Stimulated activated CD4-positive, alpha-beta T cell treated with anti-CD3 and anti-CD28 coated beads, Interleukin-15, amount 100 ng/mL, for 1 hour (primary cell): ENCODE data around the gene WNT11.
"Not testable (repeated sequence)": the region's sequence is repeated elsewhere in the genome, so short reads cannot be mapped to it uniquely, and the experiment has no call there.

Source experiments
- DNase-seq, 2 donors: peaks; one replicate each; pipeline ENCODE4 v3.0.0-alpha.2; 2020; ENCODE audit warnings: low read depth in 1 of 2, low spot score in 1 of 2

WNT11 gene

DNA sequence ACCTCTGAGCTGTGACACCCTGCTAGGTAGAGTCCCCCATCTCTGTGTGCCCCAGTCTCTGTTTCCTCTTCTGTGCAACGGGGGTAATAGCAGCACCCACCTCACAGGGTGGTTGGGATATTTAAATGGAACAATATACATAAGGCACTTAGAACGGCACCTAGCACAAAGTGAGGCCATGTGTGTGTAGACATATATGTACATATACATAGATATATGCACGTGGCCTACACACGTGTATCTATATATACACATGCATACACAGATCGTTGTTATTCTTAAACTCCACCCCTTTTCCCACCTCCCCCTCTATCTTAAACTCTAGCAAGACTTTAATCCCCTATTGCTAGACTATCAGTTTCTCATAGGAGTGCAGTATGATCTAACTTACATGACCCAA lies 2.4 kb downstream of the WNT11 start:
- no peak for DNase-seq

DNA sequence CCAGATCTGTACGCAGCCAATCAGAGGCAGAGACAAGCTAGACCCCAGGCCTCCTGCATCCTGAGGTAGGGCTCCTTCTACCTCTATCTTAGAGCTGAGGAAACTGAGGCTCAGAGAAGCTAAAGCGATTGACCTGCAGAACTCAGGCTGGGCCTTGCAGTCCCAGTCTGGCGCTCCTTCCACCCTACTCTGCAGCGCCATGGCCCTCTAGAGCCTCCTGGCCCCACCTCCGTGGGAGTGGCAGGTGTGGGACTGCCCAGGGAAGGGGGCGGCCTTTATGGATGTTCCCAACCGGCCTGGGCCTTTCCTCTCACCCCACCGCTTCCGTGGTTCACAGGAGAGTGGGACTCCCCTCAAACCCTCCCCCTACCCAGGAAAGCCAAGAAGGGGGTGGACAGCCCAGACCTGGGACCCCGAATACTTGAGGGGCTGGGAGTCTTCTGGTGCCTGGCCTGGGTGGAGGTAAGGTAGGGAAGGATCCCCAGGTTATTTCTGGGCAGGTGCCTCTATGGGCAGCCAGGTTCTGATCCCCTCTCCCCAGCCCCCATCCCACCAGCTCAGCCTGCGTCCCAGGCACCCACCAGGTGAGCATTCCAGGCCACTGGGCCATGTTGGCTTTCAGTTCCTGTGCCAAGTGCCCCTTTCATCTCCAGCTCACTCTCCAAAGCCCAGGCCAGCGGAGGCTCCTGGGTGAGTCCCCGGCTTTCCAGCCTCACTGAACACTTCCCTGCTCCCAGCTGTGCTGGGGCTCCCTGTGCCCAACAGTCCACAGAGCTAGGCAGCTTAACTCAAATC lies 3.0 kb downstream of the WNT11 start:
- DNase-seq = no peak

DNA sequence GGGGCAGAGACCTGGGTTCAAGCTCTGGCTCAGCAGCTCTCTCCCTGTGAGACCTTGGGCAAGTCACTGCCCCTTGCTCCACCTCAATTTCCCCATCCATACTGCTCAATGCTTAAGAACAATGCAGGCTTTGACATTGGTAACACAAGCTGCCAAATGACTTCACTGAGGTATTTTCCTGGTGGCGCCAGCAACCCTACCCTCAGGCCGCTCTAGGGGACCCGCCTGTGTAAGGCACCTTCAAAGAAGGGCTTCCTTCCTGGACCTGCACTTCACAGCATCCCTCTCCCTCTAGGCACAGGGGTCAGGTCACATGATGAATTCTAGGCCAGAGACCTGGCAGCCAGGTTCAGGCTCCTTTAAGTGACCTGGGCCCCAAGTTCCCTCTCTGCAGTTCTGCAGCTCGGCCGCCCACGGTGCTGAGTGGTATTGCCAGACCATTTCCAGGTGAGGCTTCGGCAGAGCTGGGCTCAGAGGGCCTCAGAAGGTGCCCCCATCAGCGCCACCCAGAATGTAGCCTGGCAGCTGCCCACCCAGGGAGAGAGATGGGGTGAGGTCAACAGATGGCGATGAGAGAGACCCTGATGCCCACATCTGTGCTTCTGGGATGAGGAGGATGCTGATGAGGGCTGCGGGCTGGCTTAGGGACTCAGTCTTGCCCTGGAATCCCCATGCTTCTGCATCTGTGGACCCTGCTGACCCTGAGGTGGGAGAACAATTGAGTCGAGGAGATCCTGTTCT lies 4.5 kb downstream of the WNT11 start:
- no peak for DNase-seq

GRCh38 chr11:76201056-76201455 lies 5.2 kb downstream of the WNT11 start:
- DNase-seq = no peak

DNA sequence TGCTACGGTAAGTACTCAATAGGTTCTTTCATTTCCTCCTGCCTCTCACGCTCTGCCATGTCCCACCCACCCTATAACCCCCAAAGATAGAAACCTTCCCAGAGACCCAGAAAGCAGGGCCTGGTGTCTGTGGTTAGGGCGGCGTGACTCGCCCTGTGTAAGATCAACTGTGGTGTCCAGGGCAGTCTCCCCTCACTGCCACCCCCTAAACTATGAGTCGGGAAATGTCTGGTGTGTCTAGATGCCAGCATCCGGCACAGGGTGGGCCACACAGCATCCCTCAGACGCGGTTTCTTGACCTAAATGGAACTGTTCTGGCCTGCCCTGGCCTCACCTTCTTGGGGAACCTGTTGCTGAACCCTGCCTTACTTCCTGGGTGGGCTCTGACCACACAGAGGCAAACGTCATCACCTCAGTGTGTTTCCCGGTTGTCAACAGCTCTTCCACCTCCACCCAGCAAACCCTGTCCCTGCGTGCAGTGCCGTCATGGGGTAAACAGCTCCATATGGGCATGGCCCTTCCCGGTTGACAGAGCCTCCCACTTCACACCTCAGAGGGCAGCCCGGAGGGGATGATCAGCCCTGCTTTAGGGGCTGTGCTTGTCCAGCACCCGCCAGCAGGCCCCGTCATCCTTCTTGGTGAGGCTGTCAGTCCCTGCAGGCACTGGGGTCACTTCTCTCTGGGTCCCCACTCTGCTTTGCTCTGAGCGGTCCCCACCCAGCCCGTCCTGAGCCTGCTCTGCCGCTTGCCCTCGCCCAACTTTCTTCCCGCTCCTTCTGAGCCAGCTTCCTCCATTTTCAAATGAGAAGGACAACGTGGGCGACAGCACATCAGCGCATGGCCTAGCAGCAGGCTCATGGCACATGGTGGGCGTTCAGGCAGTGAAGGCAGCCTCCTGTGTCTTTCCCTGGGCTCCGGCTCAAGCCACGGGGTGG lies 6.0 kb downstream of the WNT11 start:
- DNase-seq = no peak

GRCh38 chr11:76198691-76199090 lies 7.6 kb downstream of the WNT11 start:
- DNase-seq = not testable (repeated sequence)

DNA sequence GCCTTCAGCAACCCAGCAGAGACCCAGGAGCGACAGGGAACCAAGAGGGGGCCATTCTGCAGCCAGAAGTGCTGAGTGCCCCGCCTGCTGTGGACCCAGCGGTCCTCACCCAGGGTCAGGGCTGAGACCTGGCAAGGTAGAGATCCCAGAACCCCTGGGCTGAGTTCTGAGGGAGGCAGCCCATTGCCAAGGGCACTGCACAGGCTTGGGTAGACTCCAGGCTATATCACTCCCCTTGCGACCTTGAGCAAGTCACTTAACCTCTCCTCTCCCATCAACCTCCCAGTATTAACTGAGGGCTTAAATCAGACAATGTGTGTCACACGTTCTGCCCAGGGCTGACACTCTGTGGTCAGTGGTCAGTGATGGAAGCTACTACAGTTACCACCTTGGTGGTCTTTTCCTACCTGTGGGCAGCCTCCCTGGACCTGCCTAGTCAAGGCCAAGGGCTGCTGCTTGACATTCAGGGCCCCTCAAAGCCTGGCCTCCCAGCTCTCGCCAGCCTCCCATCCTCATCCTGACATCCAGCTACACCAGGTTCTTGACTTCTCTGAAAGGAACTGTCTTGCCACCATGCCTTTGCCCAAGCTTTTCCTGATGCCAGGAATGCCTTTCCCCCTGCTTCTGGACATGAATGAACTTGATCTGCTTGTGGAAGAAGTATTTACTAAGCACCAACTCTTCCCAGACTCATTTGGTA lies 8.2 kb downstream of the WNT11 start:
- DNase-seq = no peak

DNA sequence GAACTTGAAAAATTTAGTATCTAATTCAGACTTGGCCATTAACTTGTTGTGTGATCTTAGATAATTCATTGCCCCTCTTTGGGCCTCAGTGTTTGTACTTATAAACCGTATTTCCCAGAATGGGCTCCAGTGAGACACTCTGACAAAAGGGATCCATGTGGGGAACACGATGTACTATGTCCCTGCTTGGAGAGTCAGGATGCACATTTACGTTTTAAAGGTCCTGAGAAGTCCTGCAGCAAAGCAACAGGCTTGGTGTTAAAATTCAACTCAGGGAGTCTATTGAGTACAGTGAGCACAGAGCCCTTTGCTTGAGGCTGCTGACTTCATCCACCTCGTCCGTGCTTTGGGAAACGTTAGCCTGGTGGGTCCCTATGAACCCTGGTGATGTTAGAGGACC lies 9.0 kb downstream of the WNT11 start:
- no peak for DNase-seq

- DNase-seq = no peak
Measured at GRCh38 chr11:76196849-76197248, 9.5 kb downstream of the WNT11 start.

DNA sequence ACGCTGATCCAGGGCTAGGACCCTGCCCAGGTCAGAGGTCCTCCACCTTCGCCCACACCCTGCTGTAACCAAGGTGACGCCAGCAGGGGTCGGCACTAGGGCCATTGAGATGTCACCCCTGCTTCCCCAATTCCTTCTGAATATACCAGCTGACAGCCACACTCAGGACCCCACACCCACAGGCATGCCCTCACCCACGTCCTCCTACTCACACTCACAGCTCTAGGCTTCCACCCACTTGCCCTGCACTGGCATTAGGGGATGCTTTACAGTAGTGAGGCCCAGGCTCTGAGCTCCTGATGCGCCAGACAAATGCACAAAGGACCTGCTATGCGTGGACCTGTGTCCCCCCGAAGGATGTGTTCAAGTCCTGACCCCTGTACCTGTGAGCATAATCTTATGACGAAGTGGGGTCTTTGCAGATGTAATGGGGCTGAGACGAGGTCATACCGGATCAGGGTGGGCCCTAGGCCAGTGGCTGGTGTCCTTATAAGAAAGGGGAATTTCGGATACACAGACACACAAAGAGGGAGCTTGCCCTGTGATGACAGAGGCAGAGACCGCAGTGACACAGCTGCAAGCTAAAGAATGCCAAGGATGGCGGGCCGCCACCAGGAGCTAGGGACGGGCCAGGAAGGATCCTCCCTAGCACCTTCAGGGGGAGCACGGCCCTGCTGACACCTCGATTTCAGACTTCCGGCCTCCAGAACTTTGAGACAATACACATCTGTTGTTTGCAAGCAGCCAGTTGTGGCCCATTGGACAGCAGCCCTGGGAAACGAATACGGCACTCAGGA lies 11.2 kb downstream of the WNT11 start:
- DNase-seq = no peak

DNA sequence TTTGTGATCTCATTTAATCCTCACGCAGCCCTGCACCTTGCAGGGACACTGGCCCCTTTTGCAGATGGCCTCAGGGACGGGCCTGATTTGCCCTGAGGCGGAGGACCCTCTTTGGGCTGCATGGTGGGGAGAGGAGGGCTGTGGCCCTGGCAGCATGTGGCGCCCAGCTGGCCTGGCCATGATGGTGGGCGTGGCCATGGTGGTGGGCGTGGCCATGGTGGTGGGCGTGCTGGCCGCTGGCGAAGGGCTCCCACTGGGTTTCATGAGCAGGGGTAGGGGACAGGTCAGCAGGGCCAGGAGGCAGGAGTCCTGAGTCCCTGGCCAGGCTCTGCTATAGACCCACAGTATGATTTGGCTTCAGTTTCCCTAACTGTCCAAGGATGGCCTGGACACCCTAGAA lies 13.1 kb downstream of the WNT11 start:
- DNase-seq = no peak

- no peak for DNase-seq
Measured at GRCh38 chr11:76190376-76190775, 15.9 kb downstream of the WNT11 start.

DNA sequence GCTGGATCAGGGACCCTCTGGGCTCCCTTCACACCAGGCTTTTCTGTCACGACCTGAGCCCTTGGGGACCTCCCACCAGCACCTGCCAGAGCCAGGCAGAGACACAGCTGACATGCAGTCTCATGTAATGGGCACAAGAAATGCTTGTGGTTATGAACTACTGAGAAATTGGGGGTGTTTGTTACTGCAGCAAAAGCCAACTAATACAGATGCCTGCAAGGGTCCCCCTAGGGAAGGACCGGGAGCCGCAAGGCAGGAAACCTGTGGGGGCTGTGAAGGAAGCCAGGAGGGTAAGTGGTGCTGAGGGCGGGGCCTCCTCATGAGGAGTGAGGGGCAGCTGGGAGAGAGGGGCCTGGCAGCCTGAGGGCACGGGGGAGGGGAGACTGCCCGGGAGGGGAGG lies 16.6 kb downstream of the WNT11 start:
- DNase-seq = no peak

DNA sequence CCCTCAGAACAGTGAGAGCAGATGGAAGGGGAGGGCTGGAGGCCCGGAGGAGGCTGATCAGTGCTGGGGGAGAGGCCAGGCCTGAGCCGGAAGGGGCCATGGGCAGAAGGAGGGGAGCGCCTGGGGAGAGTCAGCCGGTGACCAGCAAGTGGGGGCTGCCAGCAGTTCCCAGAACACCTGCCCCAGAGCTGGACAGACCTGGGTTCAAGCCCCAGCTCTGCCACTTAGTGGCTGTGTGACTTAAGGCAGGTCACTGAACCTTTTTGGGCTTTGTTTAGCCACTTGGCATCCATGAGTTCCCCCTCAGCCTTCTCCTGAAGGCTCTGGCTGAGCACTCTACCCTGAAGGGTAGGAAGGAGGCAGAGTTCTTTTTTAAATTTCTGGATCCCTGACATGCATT lies 17.4 kb downstream of the WNT11 start:
- DNase-seq = no peak

DNA sequence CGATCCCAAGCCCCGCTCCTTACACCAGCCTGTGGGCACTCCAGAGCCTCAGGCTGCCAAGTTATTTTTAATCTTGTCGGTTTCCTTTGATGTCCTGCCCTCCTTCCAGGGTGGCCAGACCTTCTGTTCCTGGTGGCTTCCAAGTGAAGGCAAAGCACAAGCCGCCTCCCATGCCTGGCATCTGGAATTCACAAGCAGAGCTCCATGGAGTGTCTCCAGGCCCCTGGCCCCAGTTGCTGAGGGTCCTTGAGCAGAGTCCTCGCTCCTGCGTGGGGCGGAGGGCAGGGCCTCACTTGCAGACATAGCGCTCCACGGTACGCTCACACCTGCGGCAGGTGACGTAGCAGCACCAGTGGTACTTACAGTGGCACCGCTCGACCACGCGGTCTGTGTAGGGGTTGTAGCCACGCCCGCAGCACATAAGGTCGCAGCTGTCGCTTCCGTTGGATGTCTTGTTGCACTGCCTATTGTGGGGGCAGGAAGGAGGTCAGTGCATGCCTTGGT lies 19.5 kb downstream of the WNT11 start:
- DNase-seq = no peak

DNA sequence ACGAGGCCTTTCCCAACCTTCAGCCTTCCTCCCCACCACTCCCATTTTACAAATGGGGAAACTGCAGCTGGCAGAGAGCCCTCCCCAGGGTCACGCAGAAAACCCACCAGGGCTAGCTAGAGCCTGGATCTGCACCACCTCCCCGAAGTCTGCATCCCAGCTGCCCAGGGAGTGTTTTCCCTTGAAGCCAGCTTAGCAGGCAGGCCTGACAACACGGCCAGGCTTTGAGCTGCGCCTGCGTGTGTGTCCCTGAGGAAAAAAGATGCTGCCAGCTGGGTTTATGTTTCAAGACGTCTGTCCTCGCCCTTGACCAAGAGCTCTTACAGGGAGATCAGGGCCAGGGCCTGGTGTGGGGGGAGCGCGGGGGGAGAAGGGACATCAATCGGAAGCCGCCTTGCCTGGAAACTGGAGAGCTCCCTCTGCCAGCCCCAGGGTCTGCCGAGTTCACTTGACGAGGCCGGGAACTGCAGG lies 20.3 kb downstream of the WNT11 start:
- DNase-seq = no peak

GRCh38 chr11:76185511-76185910 lies 20.8 kb downstream of the WNT11 start:
- no peak for DNase-seq

- no peak for DNase-seq
Measured at GRCh38 chr11:76184551-76184993, 21.7 kb downstream of the WNT11 start.

DNA sequence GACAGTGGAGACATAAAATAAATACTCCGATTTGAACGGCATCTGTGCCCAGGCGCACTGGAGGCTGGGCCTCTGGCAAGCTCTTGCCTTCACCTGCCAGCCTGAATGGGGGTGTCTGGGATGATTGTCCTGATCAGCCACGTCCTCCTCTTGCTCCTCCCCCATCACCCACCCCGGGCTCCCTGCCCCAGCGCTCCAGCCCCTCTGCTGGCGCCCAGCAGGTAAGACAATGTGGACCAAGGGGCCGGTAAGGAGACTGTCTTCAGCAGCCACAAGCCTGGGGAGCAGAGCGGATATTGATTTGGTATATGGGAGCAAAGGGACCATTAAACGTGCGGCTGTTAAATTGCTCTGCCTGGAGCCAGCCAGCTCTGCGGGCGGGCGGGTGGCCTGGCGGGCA lies 24.9 kb downstream of the WNT11 start:
- no peak for DNase-seq

DNA sequence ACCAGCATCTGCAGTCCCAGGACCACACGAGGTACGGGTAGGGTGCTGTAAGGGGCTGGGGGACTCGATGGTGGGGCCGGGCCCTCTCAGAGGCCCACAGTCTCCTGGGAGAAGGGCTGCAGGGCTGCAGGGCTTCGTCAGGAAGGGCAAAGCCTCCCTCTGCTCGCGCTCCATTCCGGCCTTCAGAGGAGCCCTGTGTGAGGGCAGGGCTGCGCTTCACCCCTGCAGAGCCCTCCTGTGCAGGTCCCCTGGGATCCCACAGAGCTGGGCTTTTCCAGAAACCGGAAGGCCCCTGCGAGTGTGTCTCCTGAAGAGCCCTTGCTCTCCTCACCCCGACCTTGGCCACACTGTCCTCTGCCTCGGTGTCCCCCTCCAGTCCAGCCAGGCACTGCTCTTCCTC lies 27.2 kb downstream of the WNT11 start:
- DNase-seq = no peak
